ENCODE results near the gene HAO1. TPM values are rescaled to one million over a fixed set of nuclear protein-coding genes. Genes with fewer than 3 reads are reported as not detected.

HAO1 gene
- total and polyA plus RNA-seq, 2 experiments from 2014 or later = 1.7 to 2.7 TPM

DNA sequence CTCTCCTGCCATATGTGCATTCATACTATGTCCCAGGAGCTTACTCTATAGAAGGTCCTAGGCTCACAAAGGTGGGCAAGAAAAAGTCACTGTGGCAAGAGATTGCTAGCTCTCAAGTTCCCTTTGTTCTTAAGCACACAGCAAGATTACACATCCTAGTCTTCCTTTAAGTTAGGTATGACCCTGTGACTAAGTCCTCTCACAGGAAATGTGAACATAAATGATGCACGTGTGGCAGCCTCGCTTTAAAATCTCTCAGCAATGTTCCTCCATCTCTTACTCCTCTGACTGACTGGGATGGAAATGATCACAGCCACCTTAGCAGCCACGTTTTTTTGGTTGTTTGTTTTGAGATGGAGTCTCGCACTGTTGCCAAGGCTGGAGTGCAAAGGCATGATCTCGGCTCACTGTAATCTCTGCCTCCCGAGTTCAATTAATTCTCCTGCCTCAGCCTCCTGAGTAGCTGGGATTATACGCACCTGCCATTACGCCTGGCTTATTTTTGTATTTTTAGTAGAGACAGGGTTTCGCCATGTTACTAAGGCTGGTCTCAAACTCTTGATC lies 35.7 kb upstream of the HAO1 start:
- 90% methylated on average over 9 of the region's 9 CpGs for WGBS (ENCODE audit: low lambda C conversion rate, missing lambda C conversion rate)
- TF ChIP-seq EZH2 (IDR thresholded peaks at IDR 0.05; ENCODE audit: borderline replicate concordance) = no peak
- TF ChIP-seq, protein P1, sequence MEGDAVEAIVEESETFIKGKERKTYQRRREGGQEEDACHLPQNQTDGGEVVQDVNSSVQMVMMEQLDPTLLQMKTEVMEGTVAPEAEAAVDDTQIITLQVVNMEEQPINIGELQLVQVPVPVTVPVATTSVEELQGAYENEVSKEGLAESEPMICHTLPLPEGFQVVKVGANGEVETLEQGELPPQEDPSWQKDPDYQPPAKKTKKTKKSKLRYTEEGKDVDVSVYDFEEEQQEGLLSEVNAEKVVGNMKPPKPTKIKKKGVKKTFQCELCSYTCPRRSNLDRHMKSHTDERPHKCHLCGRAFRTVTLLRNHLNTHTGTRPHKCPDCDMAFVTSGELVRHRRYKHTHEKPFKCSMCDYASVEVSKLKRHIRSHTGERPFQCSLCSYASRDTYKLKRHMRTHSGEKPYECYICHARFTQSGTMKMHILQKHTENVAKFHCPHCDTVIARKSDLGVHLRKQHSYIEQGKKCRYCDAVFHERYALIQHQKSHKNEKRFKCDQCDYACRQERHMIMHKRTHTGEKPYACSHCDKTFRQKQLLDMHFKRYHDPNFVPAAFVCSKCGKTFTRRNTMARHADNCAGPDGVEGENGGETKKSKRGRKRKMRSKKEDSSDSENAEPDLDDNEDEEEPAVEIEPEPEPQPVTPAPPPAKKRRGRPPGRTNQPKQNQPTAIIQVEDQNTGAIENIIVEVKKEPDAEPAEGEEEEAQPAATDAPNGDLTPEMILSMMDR (IDR thresholded peaks at IDR 0.05; ENCODE audit: poor library complexity) = no peak
- no peak for TF ChIP-seq EZH2phosphoT487 (IDR thresholded peaks at IDR 0.05; ENCODE audit: low read depth, severe bottlenecking, unreplicated experiment)

DNA sequence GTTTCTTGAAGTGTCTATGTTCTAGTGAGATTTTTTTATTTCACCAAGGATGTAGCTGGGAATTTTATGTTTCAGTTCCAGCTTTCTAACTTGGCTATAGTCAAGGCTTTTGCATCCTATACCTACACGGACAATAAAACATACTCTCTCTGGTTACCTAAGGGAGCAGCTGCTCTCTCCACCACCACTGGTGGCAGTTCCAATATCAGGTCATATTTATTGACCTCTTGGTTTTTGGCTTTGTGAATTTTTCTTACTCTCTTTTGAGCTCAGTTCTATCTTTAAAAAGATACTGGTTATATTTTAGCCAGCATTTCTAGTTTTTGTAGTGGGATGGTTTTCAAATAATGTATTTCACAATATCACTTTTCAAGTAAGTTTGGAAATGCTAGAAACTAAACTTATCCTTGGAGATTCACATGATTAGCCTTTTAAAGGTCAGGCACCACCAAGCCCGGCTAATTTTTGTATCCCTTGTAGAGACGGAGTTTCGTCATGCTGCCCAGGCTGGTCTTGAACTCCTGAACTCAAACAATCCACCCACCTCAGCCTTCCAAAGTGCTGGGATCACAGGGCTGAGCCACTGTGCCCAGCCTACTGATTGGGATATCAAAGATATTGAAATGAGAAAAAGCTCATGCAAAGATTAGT lies 34.7 kb upstream of the HAO1 start:
- WGBS (ENCODE audit: low lambda C conversion rate, missing lambda C conversion rate) = 93% methylated on average over 4 of the region's 4 CpGs
- Histone ChIP-seq H3K9me3 (ENCODE audit: low read depth) (no peaks in the 10 kb centered on the region), H2AFZ (no peak overlapping the region), H3K4me2 (no peak overlapping the region), H3K27ac (no peak overlapping the region), H3K4me1 (ENCODE audit: insufficient read depth) (no peaks in the 10 kb centered on the region), H3K27me3 (no peaks in the 10 kb centered on the region), H3K4me3 (no peak overlapping the region), H4K20me1 (ENCODE audit: insufficient read depth, poor library complexity, severe bottlenecking) (no peaks in the 10 kb centered on the region), H3K36me3 (replicated peaks; ENCODE audit: insufficient read depth, low read depth) (no peaks in the 10 kb centered on the region), H3K79me2 (no peaks in the 10 kb centered on the region), H3K9me2 (replicated peaks; ENCODE audit: insufficient read depth) (no peaks in the 10 kb centered on the region)
- no peak for TF ChIP-seq EZH2 (IDR thresholded peaks at IDR 0.05; ENCODE audit: borderline replicate concordance)
- TF ChIP-seq EZH2phosphoT487 (IDR thresholded peaks at IDR 0.05; ENCODE audit: low read depth, severe bottlenecking, unreplicated experiment) = no peak
- TF ChIP-seq, protein P1 (IDR thresholded peaks at IDR 0.05; ENCODE audit: poor library complexity) = no peak
- DNase-seq (ENCODE audit: low spot score) = no peak

More for the DNA sequence above, 35.7 kb upstream of the HAO1 start:
- H3K4me1 ChIP-seq (ENCODE audit: insufficient read depth) = no peaks in the 10 kb centered on the region
- no peaks in the 10 kb centered on the region for H3K9me2 ChIP-seq (replicated peaks; ENCODE audit: insufficient read depth)
- no peaks in the 10 kb centered on the region for H3K27me3 ChIP-seq
- no peak overlapping the region for H2AFZ ChIP-seq
- H4K20me1 ChIP-seq (ENCODE audit: insufficient read depth, poor library complexity, severe bottlenecking) = no peaks in the 10 kb centered on the region
- no peak for DNase-seq (ENCODE audit: low spot score)
- no peak overlapping the region for H3K27ac ChIP-seq
- no peaks in the 10 kb centered on the region for H3K79me2 ChIP-seq
- H3K4me3 ChIP-seq = no peak overlapping the region
- H3K4me2 ChIP-seq = no peak overlapping the region
- H3K9me3 ChIP-seq (ENCODE audit: low read depth) = no peaks in the 10 kb centered on the region
- no peaks in the 10 kb centered on the region for H3K36me3 ChIP-seq (replicated peaks; ENCODE audit: insufficient read depth, low read depth)

DNA sequence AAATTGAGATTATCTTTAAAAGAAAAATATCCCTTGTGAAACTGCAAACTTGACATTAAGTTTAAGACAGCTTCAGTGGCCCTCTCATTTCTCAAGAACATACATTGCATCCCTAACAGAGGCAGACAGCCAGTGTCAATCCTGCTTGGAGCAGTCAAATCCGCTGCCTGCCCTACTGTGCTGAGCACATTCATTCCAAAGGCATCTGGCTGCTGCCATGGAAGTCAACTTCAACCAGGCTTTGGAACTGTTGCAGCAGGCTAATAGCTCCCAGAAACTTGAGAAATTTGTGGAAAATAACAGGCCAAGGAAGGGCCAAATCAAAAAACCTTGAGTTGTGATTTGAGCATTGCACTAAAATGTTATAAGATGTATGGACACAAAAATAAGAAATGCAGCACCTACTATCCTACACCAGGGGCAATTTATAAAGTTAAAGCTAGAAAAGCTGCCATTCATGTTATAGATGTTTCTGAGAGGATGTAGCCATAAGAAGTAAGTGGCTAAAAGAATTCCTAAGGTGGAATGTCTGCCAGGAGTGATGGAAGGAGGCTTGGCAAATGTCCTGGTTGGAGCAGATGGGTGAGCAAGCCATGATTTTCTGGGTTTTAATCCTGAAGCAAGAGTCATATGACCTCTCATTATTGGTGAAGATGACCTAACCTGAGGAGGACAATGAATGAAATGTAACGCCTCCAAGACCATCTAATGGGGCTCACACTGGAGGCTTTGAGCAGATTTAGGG lies 31.4 kb upstream of the HAO1 start:
- H3K27me3 ChIP-seq = no peaks in the 10 kb centered on the region
- DNase-seq (ENCODE audit: low spot score) = no peak
- no peak overlapping the region for H3K4me2 ChIP-seq
- H3K4me3 ChIP-seq = no peak overlapping the region
- no peak overlapping the region for H3K27ac ChIP-seq
- TF ChIP-seq EZH2phosphoT487 (IDR thresholded peaks at IDR 0.05; ENCODE audit: low read depth, severe bottlenecking, unreplicated experiment) (no peak), EZH2 (IDR thresholded peaks at IDR 0.05; ENCODE audit: borderline replicate concordance) (no peak)
- TF ChIP-seq, protein P1 (IDR thresholded peaks at IDR 0.05; ENCODE audit: poor library complexity) = no peak
- H3K4me1 ChIP-seq (ENCODE audit: insufficient read depth) = no peaks in the 10 kb centered on the region
- no peaks in the 10 kb centered on the region for H3K36me3 ChIP-seq (replicated peaks; ENCODE audit: insufficient read depth, low read depth)
- H3K9me2 ChIP-seq (replicated peaks; ENCODE audit: insufficient read depth) = no peaks in the 10 kb centered on the region
- H2AFZ ChIP-seq = no peak overlapping the region
- 75% methylated on average over 2 of the region's 2 CpGs for WGBS (ENCODE audit: low lambda C conversion rate, missing lambda C conversion rate)
- no peaks in the 10 kb centered on the region for H4K20me1 ChIP-seq (ENCODE audit: insufficient read depth, poor library complexity, severe bottlenecking)
- H3K79me2 ChIP-seq = no peaks in the 10 kb centered on the region
- H3K9me3 ChIP-seq (ENCODE audit: low read depth) = no peaks in the 10 kb centered on the region
